Upper lobe of left lung (tissue), 4 donors: ENCODE data around the gene PTPRG.

Experiments used
- CTCF ChIP-seq, 6 experiments: fragments of 450-650 bp in 4 of 6; fragments of 200-600 bp in 2 of 6; sonication (generic) in 2 of 6; IDR thresholded peaks; one replicate each; pipeline ENCODE4 v1.5.1; 2016 to 2019; ENCODE audit warnings: antibody characterized with exemption in 6 of 6
- EP300 ChIP-seq, 4 donors: sonication (generic); formaldehyde crosslinking; IDR thresholded peaks; one replicate each; pipeline ENCODE4 v1.5.1; 2017; ENCODE audit warnings: antibody characterized with exemption in 4 of 4, control low read depth in 2 of 4
- POLR2A ChIP-seq, 4 donors: fragments of 450-650 bp; IDR thresholded peaks; one replicate each; pipeline ENCODE4 v1.5.1; 2016 to 2017; ENCODE audit warnings: antibody characterized with exemption in 4 of 4, mild to moderate bottlenecking in 2 of 4
- POLR2AphosphoS5 ChIP-seq, 2 donors: sonication (generic); formaldehyde crosslinking; IDR thresholded peaks; one replicate each; pipeline ENCODE4 v1.5.1; 2017; ENCODE audit warnings: antibody characterized with exemption in 2 of 2

DNA sequence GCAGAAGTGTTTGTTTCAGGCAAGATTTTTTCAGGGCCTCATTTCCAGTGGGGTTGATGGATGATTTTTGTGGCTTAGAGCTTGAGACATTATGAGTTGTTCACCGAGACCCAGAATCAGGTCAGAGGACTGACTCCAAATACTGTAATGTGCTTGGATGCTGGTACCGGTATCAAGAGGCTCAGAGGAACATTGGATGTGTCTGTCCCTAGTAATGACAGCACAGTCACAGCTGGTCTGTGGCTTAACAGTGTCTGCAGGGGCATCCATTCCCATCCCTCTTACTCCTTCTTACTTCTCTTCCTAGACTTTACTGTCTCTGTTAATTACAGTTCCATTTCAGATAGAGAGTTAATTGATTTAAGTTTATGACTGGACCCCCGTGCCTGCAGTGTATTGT, 107.8 kb downstream of the PTPRG start:
- TF ChIP-seq POLR2AphosphoS5 (IDR thresholded peaks at IDR 0.05) (no peak), POLR2A (IDR thresholded peaks at IDR 0.05) (no peak), CTCF (IDR thresholded peaks at IDR 0.05) (no peak), EP300 (IDR thresholded peaks at IDR 0.05) (no peak)
